Loucy (cell line): ENCODE data around the gene KLF13.

Source experiments
- EZH2phosphoT487 ChIP-seq: fragments of 200-600 bp; IDR thresholded peaks from 2 replicates; pipeline ENCODE4 v1.6.1; 2018; ENCODE audit warnings: antibody characterized with exemption, mild to moderate bottlenecking, moderate library complexity, borderline replicate concordance
- TF ChIP-seq, protein P1 (sequence below): fragments of 200-600 bp; sonication (generic); conservative IDR thresholded peaks from 2 replicates; pipeline ENCODE4 v1.5.1; 2014; ENCODE audit warnings: mild to moderate bottlenecking, antibody characterized with exemption, low read length

GRCh38 chr15:31379042-31379441 lies 52.4 kb downstream of the KLF13 start:
- TF ChIP-seq, protein P1, sequence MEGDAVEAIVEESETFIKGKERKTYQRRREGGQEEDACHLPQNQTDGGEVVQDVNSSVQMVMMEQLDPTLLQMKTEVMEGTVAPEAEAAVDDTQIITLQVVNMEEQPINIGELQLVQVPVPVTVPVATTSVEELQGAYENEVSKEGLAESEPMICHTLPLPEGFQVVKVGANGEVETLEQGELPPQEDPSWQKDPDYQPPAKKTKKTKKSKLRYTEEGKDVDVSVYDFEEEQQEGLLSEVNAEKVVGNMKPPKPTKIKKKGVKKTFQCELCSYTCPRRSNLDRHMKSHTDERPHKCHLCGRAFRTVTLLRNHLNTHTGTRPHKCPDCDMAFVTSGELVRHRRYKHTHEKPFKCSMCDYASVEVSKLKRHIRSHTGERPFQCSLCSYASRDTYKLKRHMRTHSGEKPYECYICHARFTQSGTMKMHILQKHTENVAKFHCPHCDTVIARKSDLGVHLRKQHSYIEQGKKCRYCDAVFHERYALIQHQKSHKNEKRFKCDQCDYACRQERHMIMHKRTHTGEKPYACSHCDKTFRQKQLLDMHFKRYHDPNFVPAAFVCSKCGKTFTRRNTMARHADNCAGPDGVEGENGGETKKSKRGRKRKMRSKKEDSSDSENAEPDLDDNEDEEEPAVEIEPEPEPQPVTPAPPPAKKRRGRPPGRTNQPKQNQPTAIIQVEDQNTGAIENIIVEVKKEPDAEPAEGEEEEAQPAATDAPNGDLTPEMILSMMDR, result no peak
- no peak for TF ChIP-seq EZH2phosphoT487
